ENCODE measurements around the gene GCSAM.
A peak's percentile ranks its signal among the peaks of the same experiment; 100 is the strongest.

GCSAM gene

GRCh38 chr3:112072387-112073060, 60.5 kb downstream of the GCSAM start:
- DNase-seq (ENCODE audit: low read depth) = peak; percentile 25

Measured in activated T-cell treated with anti-CD3 and anti-CD28 coated beads for 24 hours (primary cell).